ENCODE measurements around the gene COL23A1. TPM values are rescaled to one million over a fixed set of nuclear protein-coding genes. Genes with fewer than 3 reads are reported as not detected.
A peak's percentile ranks its signal among the peaks of the same experiment; 100 is the strongest.

Gene COL23A1
- total and polyA plus RNA-seq, 4 donors: 0.76 to 4.4 (median 1.3) TPM

DNA sequence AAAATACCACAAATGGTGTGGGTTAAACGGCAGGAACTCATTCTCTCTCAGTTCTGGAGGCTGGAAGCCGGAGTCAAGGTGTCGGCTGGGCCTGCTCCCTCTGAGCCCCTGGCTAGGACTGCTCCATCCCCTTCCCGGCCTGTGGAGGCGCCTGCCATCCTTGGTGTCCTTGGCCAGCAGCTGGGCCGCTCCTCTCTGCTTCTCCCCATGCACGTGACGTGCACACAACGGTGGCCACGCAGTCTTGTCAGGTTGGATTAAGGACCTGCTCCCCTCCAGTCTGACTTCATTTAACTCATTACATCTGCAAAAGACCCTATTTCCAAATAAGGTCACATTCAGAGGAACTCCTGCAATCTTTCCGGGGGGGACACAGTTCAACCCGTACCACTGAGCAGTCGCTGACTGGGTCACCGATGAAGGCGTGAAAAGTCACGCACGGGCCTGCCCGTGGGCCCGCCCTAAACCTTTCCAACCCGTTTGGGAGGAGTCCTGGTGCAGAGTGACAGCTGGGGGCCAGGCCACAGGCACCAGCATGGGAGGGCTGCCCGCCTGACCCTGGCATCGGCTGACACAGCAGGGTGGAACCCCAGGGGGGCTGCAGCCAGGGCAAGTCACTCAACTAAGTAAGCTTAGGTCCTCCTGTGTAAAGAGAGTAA is 135.2 kb downstream of the COL23A1 start:
- peak in 1 of 3 donors; percentile 8 for DNase-seq
- Histone ChIP-seq H3K4me1 (ENCODE audit: control insufficient read depth in 5 of 5, insufficient read depth in 5 of 5, low read length in 5 of 5) (no peaks in the 10 kb centered on the region), H3K27ac (ENCODE audit: low read depth in 1 of 2, low read length in 1 of 2) (no peak overlapping the region), H3K36me3 (ENCODE audit: control insufficient read depth in 4 of 4, insufficient read depth in 4 of 4, low read length in 4 of 4) (no peaks in the 10 kb centered on the region), H3K4me3 (no peak overlapping the region), H3K9me3 (ENCODE audit: control insufficient read depth in 4 of 4, insufficient read depth in 3 of 4, low read length in 3 of 4) (no peaks in the 10 kb centered on the region), H3K27me3 (ENCODE audit: control insufficient read depth in 3 of 3, insufficient read depth in 3 of 3, low read length in 2 of 3) (no peaks in the 10 kb centered on the region), H3K9ac (ENCODE audit: insufficient read depth in 1 of 2, low read length in 2 of 2) (no peak overlapping the region)
- ATAC-seq (ENCODE audit: insufficient read depth, low FRiP score): no peak
- 87 to 89% methylated on average over 22 of the region's 22 CpGs for WGBS, 2 donors
- TF ChIP-seq, protein P1, sequence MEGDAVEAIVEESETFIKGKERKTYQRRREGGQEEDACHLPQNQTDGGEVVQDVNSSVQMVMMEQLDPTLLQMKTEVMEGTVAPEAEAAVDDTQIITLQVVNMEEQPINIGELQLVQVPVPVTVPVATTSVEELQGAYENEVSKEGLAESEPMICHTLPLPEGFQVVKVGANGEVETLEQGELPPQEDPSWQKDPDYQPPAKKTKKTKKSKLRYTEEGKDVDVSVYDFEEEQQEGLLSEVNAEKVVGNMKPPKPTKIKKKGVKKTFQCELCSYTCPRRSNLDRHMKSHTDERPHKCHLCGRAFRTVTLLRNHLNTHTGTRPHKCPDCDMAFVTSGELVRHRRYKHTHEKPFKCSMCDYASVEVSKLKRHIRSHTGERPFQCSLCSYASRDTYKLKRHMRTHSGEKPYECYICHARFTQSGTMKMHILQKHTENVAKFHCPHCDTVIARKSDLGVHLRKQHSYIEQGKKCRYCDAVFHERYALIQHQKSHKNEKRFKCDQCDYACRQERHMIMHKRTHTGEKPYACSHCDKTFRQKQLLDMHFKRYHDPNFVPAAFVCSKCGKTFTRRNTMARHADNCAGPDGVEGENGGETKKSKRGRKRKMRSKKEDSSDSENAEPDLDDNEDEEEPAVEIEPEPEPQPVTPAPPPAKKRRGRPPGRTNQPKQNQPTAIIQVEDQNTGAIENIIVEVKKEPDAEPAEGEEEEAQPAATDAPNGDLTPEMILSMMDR (IDR thresholded peaks at IDR 0.05; ENCODE audit: control extremely low read depth, extremely low read depth): no peak

DNA sequence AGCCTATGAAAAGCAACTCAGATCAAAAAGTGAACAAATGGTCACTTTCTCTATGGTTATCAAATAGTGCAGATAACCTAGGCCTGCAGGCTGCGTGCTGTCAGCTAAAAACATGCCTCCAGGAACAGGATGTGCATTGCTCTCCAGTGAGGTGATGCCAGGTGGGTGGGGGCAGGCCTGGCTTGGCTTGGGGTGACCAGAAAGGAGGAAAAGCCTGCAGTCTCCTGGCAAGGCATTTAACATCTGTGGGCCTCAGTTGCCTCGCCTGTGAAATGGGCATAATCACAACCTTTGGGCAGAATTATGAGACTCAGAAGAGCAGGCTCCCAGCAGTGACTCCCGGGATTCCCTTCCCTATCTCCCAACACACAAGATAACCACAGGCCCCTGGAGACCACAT is 135.9 kb downstream of the COL23A1 start:
- peak in 1 of 3 donors; percentile 9 for DNase-seq
- no peak overlapping the region for H3K4me3 ChIP-seq
- TF ChIP-seq, protein P1 (IDR thresholded peaks at IDR 0.05; ENCODE audit: control extremely low read depth, extremely low read depth): no peak
- H3K4me1 ChIP-seq (ENCODE audit: control insufficient read depth in 5 of 5, insufficient read depth in 5 of 5, low read length in 5 of 5): peaks cover 0 to under 1% (median 0%) of the 10 kb centered on the region in 5 donors
- no peak overlapping the region for H3K27ac ChIP-seq (ENCODE audit: low read depth in 1 of 2, low read length in 1 of 2)
- no peak for ATAC-seq (ENCODE audit: insufficient read depth, low FRiP score)
- no peaks in the 10 kb centered on the region for H3K9me3 ChIP-seq (ENCODE audit: control insufficient read depth in 4 of 4, insufficient read depth in 3 of 4, low read length in 3 of 4)
- WGBS, 2 donors: 86 to 91% methylated on average over 3 of the region's 3 CpGs
- no peaks in the 10 kb centered on the region for H3K27me3 ChIP-seq (ENCODE audit: control insufficient read depth in 3 of 3, insufficient read depth in 3 of 3, low read length in 2 of 3)
- no peak overlapping the region for H3K9ac ChIP-seq (ENCODE audit: insufficient read depth in 1 of 2, low read length in 2 of 2)
- H3K36me3 ChIP-seq (ENCODE audit: control insufficient read depth in 4 of 4, insufficient read depth in 4 of 4, low read length in 4 of 4): no peaks in the 10 kb centered on the region

DNA sequence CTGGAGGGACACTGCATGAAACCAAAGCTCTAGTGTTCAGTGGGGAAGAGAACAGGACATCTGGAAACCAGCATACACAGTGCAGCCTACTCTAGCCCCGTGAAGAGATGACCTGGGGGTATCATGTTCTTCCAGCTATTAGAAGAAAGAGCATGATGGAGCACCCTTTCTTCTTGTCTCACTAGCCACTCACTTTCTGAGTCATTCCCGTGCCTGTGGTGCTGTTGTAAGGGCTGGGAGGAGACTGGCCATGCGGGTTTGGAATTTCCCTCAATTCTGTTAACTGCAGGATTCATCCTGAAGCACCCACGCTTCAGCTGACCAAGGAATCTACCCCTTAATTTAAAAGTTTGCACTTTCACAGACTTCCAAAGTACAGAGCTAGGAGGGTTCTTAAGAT is 137.0 kb downstream of the COL23A1 start:
- H3K27me3 ChIP-seq (ENCODE audit: control insufficient read depth in 3 of 3, insufficient read depth in 3 of 3, low read length in 2 of 3): no peaks in the 10 kb centered on the region
- H3K36me3 ChIP-seq (ENCODE audit: control insufficient read depth in 4 of 4, insufficient read depth in 4 of 4, low read length in 4 of 4): no peaks in the 10 kb centered on the region
- H3K9me3 ChIP-seq (ENCODE audit: control insufficient read depth in 4 of 4, insufficient read depth in 3 of 4, low read length in 3 of 4): no peaks in the 10 kb centered on the region
- H3K4me3 ChIP-seq: no peak overlapping the region
- WGBS, 2 donors: 52 to 73% methylated on average over 4 of the region's 4 CpGs
- DNase-seq (peak in 1 of 3 donors; percentile 4), ATAC-seq (ENCODE audit: insufficient read depth, low FRiP score) (no peak)
- no peak overlapping the region for H3K27ac ChIP-seq (ENCODE audit: low read depth in 1 of 2, low read length in 1 of 2)
- no peak overlapping the region for H3K9ac ChIP-seq (ENCODE audit: insufficient read depth in 1 of 2, low read length in 2 of 2)
- peaks cover 0 to 5% (median 0%) of the 10 kb centered on the region in 5 donors for H3K4me1 ChIP-seq (ENCODE audit: control insufficient read depth in 5 of 5, insufficient read depth in 5 of 5, low read length in 5 of 5)
- TF ChIP-seq, protein P1 (IDR thresholded peaks at IDR 0.05; ENCODE audit: control extremely low read depth, extremely low read depth): no peak
